PC-3 (cell line): ENCODE data around the gene TRRAP.

Experiments used
- EZH2 ChIP-seq: fragments of 300-600 bp; sonication (generic); IDR thresholded peaks from one replicate; pipeline ENCODE4 v1.6.1; 2017; ENCODE audit warnings: antibody characterized with exemption, mild to moderate bottlenecking, low read length; ENCODE audit not compliant: unreplicated experiment
- TF ChIP-seq, protein P1 (sequence below): fragments of 300-600 bp; sonication (generic); conservative IDR thresholded peaks from 2 replicates; pipeline ENCODE4 v1.5.1; 2017; ENCODE audit warnings: antibody characterized with exemption, low read depth, mild to moderate bottlenecking, low read length

DNA sequence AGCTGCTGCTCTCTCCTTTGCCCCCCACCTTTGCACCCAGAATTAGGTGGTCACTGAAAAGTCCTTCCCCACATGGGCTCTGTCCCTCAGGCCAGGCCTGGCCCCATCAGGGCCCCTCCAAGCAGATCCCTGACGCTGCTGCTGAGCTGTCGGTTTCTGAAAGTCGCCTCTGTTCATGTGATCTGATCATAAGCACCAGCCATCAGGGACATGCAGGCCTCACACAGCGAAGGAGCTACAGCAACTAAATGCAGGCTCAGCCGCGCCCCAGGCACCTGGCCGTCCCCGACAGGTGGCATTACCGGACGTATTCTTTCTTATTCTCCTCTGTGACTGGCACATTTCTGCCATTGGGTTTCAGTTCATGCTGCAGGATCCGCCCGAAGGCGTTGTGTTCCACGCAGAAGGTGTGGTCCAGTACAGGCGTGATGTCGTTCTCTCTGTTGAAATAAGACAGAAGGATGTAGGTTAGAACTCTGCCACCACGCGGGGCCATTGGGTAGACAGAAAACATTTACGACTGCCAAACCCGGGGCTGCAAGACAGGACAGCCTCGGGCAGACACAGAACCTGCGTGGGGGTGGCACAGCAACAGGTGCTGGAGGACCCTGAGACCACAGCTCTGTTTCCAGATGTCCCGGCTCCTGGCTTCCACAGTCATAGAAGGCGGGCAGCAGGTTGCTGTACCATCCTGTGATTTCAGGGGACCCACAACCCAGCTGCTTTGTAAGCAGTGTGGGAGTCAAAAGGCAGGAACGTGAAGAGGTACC, 159.9 kb downstream of the TRRAP start:
- TF ChIP-seq, protein P1, sequence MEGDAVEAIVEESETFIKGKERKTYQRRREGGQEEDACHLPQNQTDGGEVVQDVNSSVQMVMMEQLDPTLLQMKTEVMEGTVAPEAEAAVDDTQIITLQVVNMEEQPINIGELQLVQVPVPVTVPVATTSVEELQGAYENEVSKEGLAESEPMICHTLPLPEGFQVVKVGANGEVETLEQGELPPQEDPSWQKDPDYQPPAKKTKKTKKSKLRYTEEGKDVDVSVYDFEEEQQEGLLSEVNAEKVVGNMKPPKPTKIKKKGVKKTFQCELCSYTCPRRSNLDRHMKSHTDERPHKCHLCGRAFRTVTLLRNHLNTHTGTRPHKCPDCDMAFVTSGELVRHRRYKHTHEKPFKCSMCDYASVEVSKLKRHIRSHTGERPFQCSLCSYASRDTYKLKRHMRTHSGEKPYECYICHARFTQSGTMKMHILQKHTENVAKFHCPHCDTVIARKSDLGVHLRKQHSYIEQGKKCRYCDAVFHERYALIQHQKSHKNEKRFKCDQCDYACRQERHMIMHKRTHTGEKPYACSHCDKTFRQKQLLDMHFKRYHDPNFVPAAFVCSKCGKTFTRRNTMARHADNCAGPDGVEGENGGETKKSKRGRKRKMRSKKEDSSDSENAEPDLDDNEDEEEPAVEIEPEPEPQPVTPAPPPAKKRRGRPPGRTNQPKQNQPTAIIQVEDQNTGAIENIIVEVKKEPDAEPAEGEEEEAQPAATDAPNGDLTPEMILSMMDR = no peak
- no peak for TF ChIP-seq EZH2
